GM19240 (cell line): ENCODE data around the gene PIK3R1.

Experiments used
- DNase-seq: peaks from one replicate; pipeline ENCODE4 v3.0.0; 2011; ENCODE audit warnings: low spot score; ENCODE audit not compliant: insufficient read length

Gene PIK3R1

GRCh38 chr5:68329554-68330255 lies 114.1 kb downstream of the PIK3R1 start:
- no peak for DNase-seq

GRCh38 chr5:68330574-68330973 lies 115.0 kb downstream of the PIK3R1 start:
- no peak for DNase-seq

- DNase-seq = no peak
Observed at GRCh38 chr5:68331192-68332079, 115.9 kb downstream of the PIK3R1 start.

GRCh38 chr5:68332080-68332451 lies 116.5 kb downstream of the PIK3R1 start:
- no peak for DNase-seq

GRCh38 chr5:68332556-68332955 lies 117.0 kb downstream of the PIK3R1 start:
- no peak for DNase-seq

- no peak for DNase-seq
Observed at GRCh38 chr5:68333649-68334552, 118.3 kb downstream of the PIK3R1 start.

- no peak for DNase-seq
Observed at GRCh38 chr5:68334553-68334886, 119.0 kb downstream of the PIK3R1 start.

- no peak for DNase-seq
Observed at GRCh38 chr5:68335075-68335474, 119.5 kb downstream of the PIK3R1 start.

- no peak for DNase-seq
Observed at GRCh38 chr5:68336200-68336599, 120.6 kb downstream of the PIK3R1 start.

- no peak for DNase-seq
Observed at GRCh38 chr5:68337235-68337634, 121.7 kb downstream of the PIK3R1 start.

GRCh38 chr5:68339921-68340321 lies 124.4 kb downstream of the PIK3R1 start:
- DNase-seq = no peak

GRCh38 chr5:68341006-68341405 lies 125.5 kb downstream of the PIK3R1 start:
- DNase-seq = no peak

GRCh38 chr5:68342693-68343092 lies 127.1 kb downstream of the PIK3R1 start:
- no peak for DNase-seq

- DNase-seq = no peak
Observed at GRCh38 chr5:68343421-68343826, 127.9 kb downstream of the PIK3R1 start.

- peak; percentile 12 for DNase-seq
Observed at GRCh38 chr5:68344447-68345111, 129.0 kb downstream of the PIK3R1 start.

GRCh38 chr5:68345171-68345570 lies 129.6 kb downstream of the PIK3R1 start:
- no peak for DNase-seq

GRCh38 chr5:68345582-68345981 lies 130.0 kb downstream of the PIK3R1 start:
- no peak for DNase-seq

GRCh38 chr5:68347536-68347935 lies 132.0 kb downstream of the PIK3R1 start:
- no peak for DNase-seq

- no peak for DNase-seq
Observed at GRCh38 chr5:68348447-68349222, 133.1 kb downstream of the PIK3R1 start.

GRCh38 chr5:68350176-68350575 lies 134.6 kb downstream of the PIK3R1 start:
- DNase-seq = no peak
